ENCODE data around the gene COG5.

DNA sequence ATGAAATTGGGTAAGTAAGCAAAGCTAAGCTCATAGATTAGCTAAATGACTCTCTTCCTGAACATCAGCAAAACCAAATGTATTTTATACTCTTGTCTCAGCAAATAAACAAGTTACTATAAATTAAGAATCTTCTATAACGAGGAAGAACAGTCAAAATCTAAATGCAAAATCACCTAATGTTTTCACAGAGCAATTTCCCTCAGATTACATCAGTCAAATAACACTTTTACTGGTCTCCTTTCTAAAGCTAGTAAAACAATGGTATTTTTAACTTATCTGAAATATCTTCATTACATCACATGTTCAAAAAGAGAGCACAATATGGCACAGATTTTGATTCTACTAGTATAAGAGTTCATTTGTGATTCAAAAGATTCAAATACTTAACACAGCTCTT is 110.3 kb downstream of the COG5 start:
- TF ChIP-seq NFRKB (IDR thresholded peaks at IDR 0.05) (no peak), BHLHE40 (IDR thresholded peaks at IDR 0.05; ENCODE audit: borderline replicate concordance) (no peak), TARDBP (IDR thresholded peaks at IDR 0.05) (no peak), ELF4 (IDR thresholded peaks at IDR 0.05) (no peak), FOXM1 (IDR thresholded peaks at IDR 0.05; ENCODE audit: borderline replicate concordance) (no peak), CTBP1 (IDR thresholded peaks at IDR 0.05; ENCODE audit: borderline replicate concordance) (no peak), FOXA1 (IDR thresholded peaks at IDR 0.05) (no peak), ARNT (IDR thresholded peaks at IDR 0.05) (no peak)

All from HEK293T (cell line).